Panc1 (cell line): Measurements from ENCODE around the gene OR4E2. TPM values are rescaled to one million over a fixed set of nuclear protein-coding genes. Genes with fewer than 3 reads are reported as not detected.
"Not testable (repeated sequence)": the region's sequence is repeated elsewhere in the genome, so short reads cannot be mapped to it uniquely, and the experiment has no call there.

Source experiments
- ATAC-seq: fragments of 200-7000 bp; cut with Tn5 transposase; 2 replicates; pipeline ENCODE4 v1.9.1; 2020; ENCODE audit warnings: mild to moderate bottlenecking, moderate library complexity
- BruUV-seq: library from RNA; stranded (reverse); fragments of 400-500 nt; replicated peaks from 2 replicates; lab custom pipeline; 2021; lab: Mats Ljungman, UMichigan
- CTCF ChIA-PET: fragments of 300-600 bp; sonication (Branson Sonifier 250); formaldehyde crosslinking; loops from one replicate; lab custom pipeline; 2022; ENCODE audit warnings: antibody characterized with exemption; lab: Charles Lee
- POLR2A ChIA-PET: fragments of 300-600 bp; sonication (Branson Sonifier 250); formaldehyde crosslinking; loops from one replicate; lab custom pipeline; 2022; ENCODE audit warnings: antibody characterized with exemption; lab: Charles Lee
- DNase-seq: peaks from one replicate; pipeline ENCODE4 v3.0.0-alpha.2; 2010; ENCODE audit warnings: low read depth, low spot score
- H3K27ac ChIP-seq: 2 replicates; pipeline ENCODE4 v1.5.1; 2011; ENCODE audit warnings: mild to moderate bottlenecking, low read length, inconsistent platforms
- H3K27me3 ChIP-seq: fragments of 200-500 bp; sonication (Bioruptor generic); 2 replicates; pipeline ENCODE4 v1.6.0; 2014; ENCODE audit warnings: low read length, inconsistent platforms; ENCODE audit not compliant: control insufficient read depth, insufficient read depth
- H3K36me3 ChIP-seq: fragments of 200-500 bp; sonication (Bioruptor generic); 2 replicates; pipeline ENCODE4 v1.5.1; 2014; ENCODE audit warnings: inconsistent platforms, mild to moderate bottlenecking, low read length, moderate library complexity; ENCODE audit not compliant: control insufficient read depth, insufficient read depth
- H3K4me1 ChIP-seq: 2 replicates; pipeline ENCODE4 v1.5.1; 2011; ENCODE audit warnings: inconsistent platforms, mild to moderate bottlenecking, low read length, moderate library complexity; ENCODE audit not compliant: control insufficient read depth, insufficient read depth
- H3K4me3 ChIP-seq, 2 experiments: 2 replicates each; pipeline ENCODE4 v1.5.1; 2011 to 2012; ENCODE audit warnings: low read depth in 2 of 2, low read length in 2 of 2, mild to moderate bottlenecking in 2 of 2, inconsistent platforms in 1 of 2, moderate library complexity in 1 of 2
- H3K9me3 ChIP-seq: fragments of 200-500 bp; sonication (Bioruptor generic); 2 replicates; pipeline ENCODE4 v1.5.1; 2014; ENCODE audit warnings: low read depth, mild to moderate bottlenecking, inconsistent platforms, low read length, moderate library complexity; ENCODE audit not compliant: control insufficient read depth, insufficient read depth
- CTCF ChIP-seq: fragments of 450-650 bp; IDR thresholded peaks from 2 replicates; pipeline ENCODE4 v1.5.1; 2017; ENCODE audit warnings: mild to moderate bottlenecking
- POLR2AphosphoS5 ChIP-seq: IDR thresholded peaks from 2 replicates; pipeline ENCODE4 v1.6.1; 2012; ENCODE audit warnings: mild to moderate bottlenecking, low read depth, low read length, moderate library complexity
- REST ChIP-seq, 2 experiments: IDR thresholded peaks; 2 replicates each; pipeline ENCODE4 v1.6.1; 2011 to 2012; ENCODE audit warnings: low read depth in 2 of 2, control low read depth in 1 of 2, low read length in 1 of 2, mild to moderate bottlenecking in 1 of 2, moderate library complexity in 1 of 2; ENCODE audit not compliant: insufficient read depth in 1 of 2
- SIN3A ChIP-seq: IDR thresholded peaks from 2 replicates; pipeline ENCODE4 v1.6.1; 2012; ENCODE audit warnings: low read depth, mild to moderate bottlenecking, low read length, moderate library complexity, borderline replicate concordance; ENCODE audit not compliant: insufficient read depth
- TCF7L2 ChIP-seq: IDR thresholded peaks from 2 replicates; pipeline ENCODE4 v1.6.1; 2011; ENCODE audit warnings: mild to moderate bottlenecking, low read depth, low read length, inconsistent platforms
- in situ Hi-C: cut with HindIII; loops from 2 replicates; pipeline ENCODE4 v1.10.0; 2016; ENCODE audit warnings: low sequenced_read_pairs, low pct_unique_long_range_greater_than_20kb
- intact Hi-C: fragments of 100-400 bp; cut with micrococcal nuclease; formaldehyde crosslinking; loops from one replicate; pipeline ENCODE4 v1.10.0; 2022; ENCODE audit not compliant: unreplicated experiment
- total RNA-seq: library from RNA; stranded (reverse); gene quantifications from one replicate; pipeline ENCODE4 v1.2.1, GENCODE V29; 2021; ENCODE audit not compliant: unreplicated experiment

The OR4E2 gene
- total RNA-seq, 1 experiment from 2014 or later = not detected

- Histone ChIP-seq H3K36me3 (no peaks in the 10 kb centered on the region), H3K27me3 (0 out of 2 replicates have a peak, but pooled peaks cover 2% of the 10 kb centered on the region), H3K27ac (no peak overlapping the region), H3K4me1 (no peaks in the 10 kb centered on the region), H3K9me3 (no peaks in the 10 kb centered on the region), H3K4me3 (no peak overlapping the region)
- TF ChIP-seq REST (IDR thresholded peaks at IDR 0.05; ENCODE audit: insufficient read depth in 1 of 2, low read depth in 2 of 2, low read length in 1 of 2) = no peak
- TF ChIP-seq SIN3A = no peak
- no peak for TF ChIP-seq CTCF
- TF ChIP-seq POLR2AphosphoS5 = no peak
- TF ChIP-seq TCF7L2 = no peak
- ATAC-seq = no peak
- intact Hi-C loops (no loop called here), in situ Hi-C loops (no loop called here)
- ChIA-PET CTCF (no interaction called here), POLR2A (no interaction called here)
- DNase-seq = no peak
- no TSS peak for BruUV-seq
These were observed 32.8 kb downstream of the OR4E2 start for GRCh38 chr14:21686468-21686867.

DNA sequence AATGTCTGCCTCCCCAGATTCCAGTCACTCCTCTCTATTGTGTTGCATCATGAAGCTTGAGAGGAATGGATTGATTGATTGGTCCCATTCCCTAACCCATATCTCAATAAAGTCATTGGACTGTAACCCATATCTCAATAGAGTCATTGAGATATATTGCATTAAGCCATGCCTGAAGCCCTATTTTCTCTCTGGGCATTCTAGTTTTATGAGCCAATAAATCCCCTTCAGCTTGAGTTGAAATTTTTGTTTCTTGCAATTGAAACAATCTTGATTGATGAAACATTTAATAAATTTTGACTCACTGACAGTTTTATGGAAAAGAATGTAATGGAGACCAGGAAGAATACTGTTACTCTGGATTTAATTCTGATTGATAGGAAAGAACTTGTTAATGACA, 40.8 kb downstream of the OR4E2 start:
- intact Hi-C loops (no loop called here), in situ Hi-C loops (no loop called here)
- H3K4me1 ChIP-seq = no peaks in the 10 kb centered on the region
- no peaks in the 10 kb centered on the region for H3K27me3 ChIP-seq
- ChIA-PET CTCF (no interaction called here), POLR2A (no interaction called here)
- ATAC-seq (no peak), DNase-seq (no peak)
- no peak overlapping the region for H3K4me3 ChIP-seq
- TF ChIP-seq TCF7L2 (no peak), POLR2AphosphoS5 (no peak), REST (IDR thresholded peaks at IDR 0.05; ENCODE audit: insufficient read depth in 1 of 2, low read depth in 2 of 2, low read length in 1 of 2) (no peak)
- H3K27ac ChIP-seq = no peak overlapping the region
- H3K9me3 ChIP-seq = no peaks in the 10 kb centered on the region
- BruUV-seq = no TSS peak
- H3K36me3 ChIP-seq = no peaks in the 10 kb centered on the region

- H3K36me3 ChIP-seq, H3K27me3 ChIP-seq, in situ Hi-C loops, H3K4me1 ChIP-seq, intact Hi-C loops, H3K27ac ChIP-seq, BruUV-seq, CTCF ChIA-PET, DNase-seq, H3K9me3 ChIP-seq, H3K4me3 ChIP-seq, POLR2A ChIA-PET, ATAC-seq: not testable (repeated sequence)
These were observed 44.0 kb downstream of the OR4E2 start for GRCh38 chr14:21697662-21698061.

DNA sequence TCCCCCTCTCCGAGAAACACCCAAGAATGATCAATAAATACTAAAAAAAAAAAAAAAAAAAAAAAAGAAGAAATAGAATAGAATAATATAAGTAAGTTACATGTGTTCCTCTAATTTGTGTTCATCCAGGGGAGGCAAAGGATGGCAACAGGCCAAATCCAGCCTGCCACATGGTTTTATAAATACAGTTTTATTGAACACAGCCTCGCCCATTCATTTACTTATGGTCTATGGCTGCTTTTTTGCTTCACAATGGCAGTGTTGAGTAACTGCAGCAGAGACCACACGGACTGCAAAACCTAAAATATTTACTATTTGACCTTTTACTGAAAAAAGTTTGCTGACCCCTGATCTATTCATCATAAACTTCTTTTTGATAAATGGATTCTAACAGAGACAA, 44.9 kb downstream of the OR4E2 start:
- H3K27me3 ChIP-seq, H3K27ac ChIP-seq, H3K4me3 ChIP-seq, POLR2A ChIA-PET, ATAC-seq, H3K36me3 ChIP-seq, in situ Hi-C loops, H3K4me1 ChIP-seq, intact Hi-C loops, DNase-seq, H3K9me3 ChIP-seq, BruUV-seq, CTCF ChIA-PET: not testable (repeated sequence)
